Peyer's patch (tissue), 4 donors: Measurements from ENCODE around the gene KL. TPM values are rescaled to one million over a fixed set of nuclear protein-coding genes. Genes with fewer than 3 reads are reported as not detected.

Experiments used
- DNase-seq, 3 donors: peaks; one replicate each; pipeline ENCODE4 v3.0.0-alpha.2; 2017 to 2019
- H3K27ac ChIP-seq, 4 donors: fragments of 200-600 bp; sonication (generic); one replicate each; pipeline ENCODE4 v1.5.1; 2016 to 2019
- H3K27me3 ChIP-seq, 2 donors: fragments of 200-600 bp; sonication (generic); one replicate each; pipeline ENCODE4 v1.5.1; 2019
- H3K36me3 ChIP-seq, 3 donors: fragments of 200-600 bp; sonication (generic); one replicate each; pipeline ENCODE4 v1.5.1; 2016 to 2019
- H3K4me1 ChIP-seq, 4 donors: fragments of 200-600 bp; sonication (generic); one replicate each; pipeline ENCODE4 v1.5.1; 2016 to 2019
- H3K4me3 ChIP-seq, 4 donors: fragments of 200-600 bp; sonication (generic); 1 replicate in 3 of 4; 2 replicates in 1 of 4; pipeline ENCODE4 v1.5.1; 2016 to 2019; ENCODE audit warnings: mild to moderate bottlenecking in 1 of 4
- H3K9me3 ChIP-seq, 4 donors: fragments of 200-600 bp; sonication (generic); one replicate each; pipeline ENCODE4 v1.5.1; 2016 to 2019; ENCODE audit warnings: mild to moderate bottlenecking in 1 of 4
- CTCF ChIP-seq, 6 experiments: fragments of 450-650 bp in 4 of 6; fragments of 200-600 bp in 2 of 6; sonication (generic) in 1 of 6; IDR thresholded peaks; one replicate each; pipeline ENCODE4 v1.5.1; 2017 to 2019; ENCODE audit warnings: antibody characterized with exemption in 6 of 6, mild to moderate bottlenecking in 3 of 6, moderate library complexity in 1 of 6
- POLR2A ChIP-seq, 2 donors: fragments of 450-650 bp; IDR thresholded peaks; one replicate each; pipeline ENCODE4 v1.5.1; 2017; ENCODE audit warnings: antibody characterized with exemption in 2 of 2, mild to moderate bottlenecking in 2 of 2, moderate library complexity in 2 of 2
- total RNA-seq, 4 donors: library from RNA; depleted of rRNA; stranded (reverse); fragments of >200 nt; gene quantifications; one replicate each; pipeline ENCODE4 v1.1.0, GENCODE V29; 2016

The KL gene
- 1 to 10 TPM; 2.5 to 7.0 (median 4.9) TPM for total RNA-seq

- Histone ChIP-seq H3K4me1 (peaks cover 0 to 10% (median 4%) of the 10 kb centered on the region in 4 donors), H3K9me3 (no peaks in the 10 kb centered on the region), H3K36me3 (no peaks in the 10 kb centered on the region), H3K4me3 (peak within 1 kb of the TSS; percentile 37 to 79 (median 46)), H3K27ac (peak within 1 kb of the TSS; percentile 31 to 77 (median 64)), H3K27me3 (no peaks in the 10 kb centered on the region)
- peak in 1 of 3 donors; percentile 65 for DNase-seq
- no peak for TF ChIP-seq POLR2A (IDR thresholded peaks at IDR 0.05)
- no peak for TF ChIP-seq CTCF (IDR thresholded peaks at IDR 0.05)
These were observed at the start of gene KL for GRCh38 chr13:33016414-33017322. TSS of gene KL (plus strand) at chr13:33016423. CDS start at chr13:33016441, 18 bp downstream.

- no peaks in the 10 kb centered on the region for H3K9me3 ChIP-seq
- no peak overlapping the region for H3K4me3 ChIP-seq
- no peaks in the 10 kb centered on the region for H3K27me3 ChIP-seq
- no peaks in the 10 kb centered on the region for H3K4me1 ChIP-seq
- TF ChIP-seq CTCF (IDR thresholded peaks at IDR 0.05) = no peak
- no peak for TF ChIP-seq POLR2A (IDR thresholded peaks at IDR 0.05)
- no peak for DNase-seq
- H3K27ac ChIP-seq = no peak overlapping the region
- no peaks in the 10 kb centered on the region for H3K36me3 ChIP-seq
These were observed 48.5 kb upstream of the KL start for GRCh38 chr13:32967584-32968182.

GRCh38 chr13:32968316-32968715 lies 47.9 kb upstream of the KL start:
- no peak overlapping the region for H3K27ac ChIP-seq

GRCh38 chr13:32968793-32969192 lies 47.4 kb upstream of the KL start:
- H3K9me3 ChIP-seq = no peaks in the 10 kb centered on the region
- H3K4me3 ChIP-seq = no peak overlapping the region
- TF ChIP-seq POLR2A (IDR thresholded peaks at IDR 0.05) (no peak), CTCF (IDR thresholded peaks at IDR 0.05) (no peak)
- H3K36me3 ChIP-seq = no peaks in the 10 kb centered on the region
- no peak for DNase-seq
- no peaks in the 10 kb centered on the region for H3K27me3 ChIP-seq
- no peaks in the 10 kb centered on the region for H3K4me1 ChIP-seq
- H3K27ac ChIP-seq = peak overlapping the region in 1 of 4 donors; percentile 55

More at GRCh38 chr13:32968316-32968715, 47.9 kb upstream of the KL start:
- TF ChIP-seq CTCF (IDR thresholded peaks at IDR 0.05) = no peak
- TF ChIP-seq POLR2A (IDR thresholded peaks at IDR 0.05) = no peak
- Histone ChIP-seq H3K4me1 (no peaks in the 10 kb centered on the region), H3K27me3 (no peaks in the 10 kb centered on the region), H3K4me3 (no peak overlapping the region), H3K9me3 (no peaks in the 10 kb centered on the region), H3K36me3 (no peaks in the 10 kb centered on the region)
- no peak for DNase-seq

- H3K4me1 ChIP-seq = no peaks in the 10 kb centered on the region
- peak overlapping the region in 1 of 4 donors; percentile 26 for H3K4me3 ChIP-seq
- TF ChIP-seq POLR2A (IDR thresholded peaks at IDR 0.05) (no peak), CTCF (IDR thresholded peaks at IDR 0.05) (no peak)
- DNase-seq = no peak
- no peaks in the 10 kb centered on the region for H3K9me3 ChIP-seq
- peak overlapping the region in 3 of 4 donors; percentile 8 to 64 (median 55) for H3K27ac ChIP-seq
- H3K36me3 ChIP-seq = no peaks in the 10 kb centered on the region
- no peaks in the 10 kb centered on the region for H3K27me3 ChIP-seq
These were observed 46.7 kb upstream of the KL start for GRCh38 chr13:32969516-32969941.
